Measurements from ENCODE around the gene TMEM184B.

GRCh38 chr22:38240734-38241252 is 32.0 kb downstream of the TMEM184B start:
- TF ChIP-seq CTCF (IDR thresholded peaks at IDR 0.05) (no peak), POLR2A (IDR thresholded peaks at IDR 0.05) (no peak)
